HG03432 (cell line): ENCODE data around the gene NTHL1.

ENCODE experiments used
- ATAC-seq: cut with Tn5 transposase; IDR thresholded peaks from one replicate; pipeline ENCODE4 v1.9.1; 2021; ENCODE audit warnings: mild to moderate bottlenecking, moderate library complexity; ENCODE audit not compliant: unreplicated experiment

Gene NTHL1

DNA sequence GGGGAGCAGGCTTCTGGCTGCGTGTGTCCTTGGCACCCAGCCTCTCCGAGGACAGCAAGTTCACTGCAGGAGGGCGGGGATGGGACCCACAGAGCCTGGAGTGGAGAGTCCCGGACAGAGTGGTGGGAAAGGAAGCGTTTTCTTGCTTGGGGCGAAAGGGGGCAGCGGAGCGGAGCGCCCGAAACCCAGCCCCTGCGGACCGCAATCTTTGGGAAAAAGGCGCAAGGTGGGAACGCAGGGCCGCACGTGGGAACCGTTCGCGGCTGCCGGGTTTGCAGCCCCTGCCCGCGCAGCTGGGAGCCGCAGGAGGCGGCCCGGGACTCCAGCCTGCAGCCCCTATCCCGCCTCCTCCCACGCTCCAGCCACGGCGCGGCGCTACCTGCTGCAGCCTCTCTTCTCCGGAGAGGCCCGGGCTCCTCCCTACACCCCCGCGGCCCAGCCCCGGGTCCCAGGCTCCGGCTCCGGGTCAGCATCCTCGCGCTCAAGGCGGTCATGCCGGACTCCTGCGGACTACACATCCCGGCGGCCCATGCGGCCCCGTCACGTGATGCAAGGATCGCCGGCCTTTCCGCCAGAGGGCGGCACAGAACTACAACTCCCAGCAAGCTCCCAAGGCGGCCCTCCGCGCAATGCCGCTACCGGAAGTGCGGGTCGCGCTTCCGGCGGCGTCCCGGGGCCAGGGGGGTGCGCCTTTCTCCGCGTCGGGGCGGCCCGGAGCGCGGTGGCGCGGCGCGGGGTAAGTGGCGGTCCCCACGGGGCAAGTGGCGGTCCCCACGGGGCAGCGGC lies at the start of gene NTHL1, which contains the start of gene TSC2:
Gene NTHL1 (minus strand): TSS at position 505 of the 786 bp plus-strand sequence. CDS start 11 bp downstream, at position 494.
Gene TSC2 (plus strand): TSS at position 656 of the 786 bp plus-strand sequence. CDS start 631 bp downstream, outside the sequence.
- peak; percentile 94 for ATAC-seq

GRCh38 chr16:2096853-2097595 lies 49.4 kb upstream of the NTHL1 start:
- ATAC-seq: no peak

DNA sequence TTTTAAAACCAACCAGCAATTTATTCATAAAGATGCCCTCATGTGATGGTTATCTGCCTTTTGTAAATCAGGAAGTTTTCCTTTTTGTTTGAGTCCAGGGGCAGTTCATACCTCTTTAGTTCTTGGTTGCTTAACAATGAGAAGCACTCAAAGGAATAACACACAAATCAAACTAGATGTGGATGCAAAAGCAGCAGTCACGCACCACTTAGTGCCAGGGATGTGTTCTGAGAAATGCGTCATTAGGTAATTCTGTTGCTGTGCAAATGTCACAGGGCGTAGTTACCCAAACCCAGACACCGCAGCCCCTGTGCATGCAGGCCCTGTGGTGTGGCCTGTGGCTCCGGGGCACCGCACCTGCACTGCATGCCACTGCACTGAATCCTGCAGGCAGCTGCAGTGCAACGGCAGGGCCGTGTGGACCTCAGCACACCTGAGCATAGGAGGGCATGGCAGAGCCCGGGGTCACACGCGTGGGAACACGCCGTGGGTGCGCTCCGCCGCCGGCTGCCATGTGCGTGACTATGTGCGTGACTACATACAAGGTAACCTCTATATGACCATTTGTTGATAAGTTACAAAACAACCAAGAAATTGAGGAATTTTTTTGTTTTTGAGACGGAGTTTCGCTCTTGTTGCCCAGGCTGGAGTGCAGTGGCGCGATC lies 48.4 kb upstream of the NTHL1 start:
- no peak for ATAC-seq

DNA sequence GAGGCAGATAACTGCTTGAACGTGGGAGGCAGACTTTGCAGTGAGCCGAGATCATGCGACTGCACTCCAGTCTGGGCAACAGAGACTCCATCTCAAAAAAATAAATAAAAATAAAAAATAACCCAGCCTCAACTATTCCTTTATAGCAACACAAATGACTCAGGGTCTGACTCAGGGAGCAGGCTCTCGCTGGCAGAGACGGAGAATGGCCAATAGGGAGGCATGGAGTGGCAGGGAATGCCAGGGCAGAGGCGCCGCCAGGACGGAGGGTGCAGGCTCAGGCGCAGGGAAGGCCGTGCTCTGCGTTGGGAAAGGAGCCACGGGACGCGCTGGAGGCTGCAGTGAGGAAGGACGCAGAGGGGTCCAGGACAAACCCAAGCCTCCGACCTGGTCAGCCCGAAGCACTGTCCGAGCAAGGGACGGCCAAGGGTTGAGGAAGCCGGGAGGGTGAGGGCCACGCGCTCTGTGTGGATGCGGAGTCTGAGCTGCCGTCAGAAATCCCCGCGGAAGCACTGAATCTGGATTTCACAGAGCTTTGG lies 47.8 kb upstream of the NTHL1 start:
- ATAC-seq: no peak

DNA sequence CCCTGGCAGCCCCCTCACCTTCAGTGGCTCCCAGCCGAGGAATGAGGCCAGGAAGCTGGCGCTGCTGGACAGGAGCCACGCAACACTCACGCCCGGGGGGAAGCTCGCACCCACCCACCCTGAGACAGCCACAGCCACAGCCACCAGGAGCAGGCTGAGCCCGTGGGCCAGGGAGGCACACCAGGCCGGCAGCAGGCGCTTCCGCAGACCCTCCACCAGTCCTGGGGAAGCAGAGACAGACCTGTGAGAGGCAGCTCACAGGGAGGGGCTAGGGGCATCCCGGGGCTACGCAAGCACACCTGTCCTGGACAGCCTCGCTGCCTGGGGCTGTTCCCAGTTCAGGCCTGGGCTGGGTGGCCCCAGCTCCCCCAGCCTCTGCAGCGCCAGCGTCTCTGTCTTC lies 46.2 kb upstream of the NTHL1 start:
- no peak for ATAC-seq

- ATAC-seq: no peak
Measured at GRCh38 chr16:2092866-2093265, 45.2 kb upstream of the NTHL1 start.

GRCh38 chr16:2092256-2092620 lies 44.6 kb upstream of the NTHL1 start:
- ATAC-seq: no peak

- no peak for ATAC-seq
Measured at GRCh38 chr16:2091547-2092255, 44.1 kb upstream of the NTHL1 start.

DNA sequence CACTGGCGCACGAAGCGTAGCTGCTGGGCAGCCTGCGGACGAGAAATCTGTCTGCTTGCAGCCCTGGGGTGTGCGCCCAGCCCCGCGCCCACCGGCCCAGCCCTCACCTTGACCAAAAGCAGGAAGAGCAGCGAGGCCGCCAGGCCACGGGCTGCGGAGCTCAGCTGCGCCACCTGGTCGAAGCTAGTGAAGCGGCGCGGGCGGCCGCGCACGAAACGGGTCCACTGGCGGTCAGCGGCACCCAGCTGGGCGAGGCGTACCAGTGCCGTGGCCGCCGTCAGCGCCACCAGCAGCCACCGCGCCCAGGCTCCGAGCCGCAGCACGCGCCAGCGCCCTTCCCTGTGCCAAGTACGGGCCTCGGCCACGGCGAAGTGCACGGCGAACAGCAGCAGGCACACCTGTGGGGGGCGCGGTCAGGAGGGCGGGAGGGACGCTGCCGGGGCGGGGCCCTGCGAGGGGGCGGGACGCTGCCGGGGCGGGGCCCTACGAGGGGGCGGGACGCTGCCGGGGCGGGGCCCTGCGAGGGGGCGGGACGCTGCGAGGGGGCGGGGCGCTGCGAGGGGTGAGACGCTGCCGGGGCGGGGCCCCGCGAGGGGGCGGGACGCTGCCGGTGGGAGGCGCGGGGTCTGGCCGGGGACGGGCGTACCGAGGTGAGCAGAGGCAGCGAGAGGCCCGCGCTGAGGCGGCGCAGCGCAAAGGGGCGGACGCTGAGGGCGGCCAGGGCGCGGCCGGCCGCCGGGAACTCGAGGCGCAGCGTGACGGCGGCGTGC lies 43.3 kb upstream of the NTHL1 start:
- ATAC-seq: no peak

DNA sequence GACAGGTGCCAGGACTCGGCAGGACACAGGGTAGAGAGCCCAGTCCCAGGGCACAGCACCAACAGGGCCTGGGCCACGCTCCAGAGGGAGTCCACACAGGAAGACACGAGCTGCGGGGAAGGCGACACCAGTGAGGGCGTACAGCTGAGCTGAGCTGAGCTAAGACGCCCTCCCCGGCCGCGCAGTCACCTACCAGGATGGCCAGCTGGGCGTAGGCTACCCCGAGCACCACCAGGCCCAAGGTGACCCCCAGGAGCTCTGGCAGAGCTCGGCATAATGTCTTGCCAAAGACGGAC lies 42.8 kb upstream of the NTHL1 start:
- ATAC-seq: no peak

- ATAC-seq: no peak
Measured at GRCh38 chr16:2089706-2090480, 42.3 kb upstream of the NTHL1 start.

DNA sequence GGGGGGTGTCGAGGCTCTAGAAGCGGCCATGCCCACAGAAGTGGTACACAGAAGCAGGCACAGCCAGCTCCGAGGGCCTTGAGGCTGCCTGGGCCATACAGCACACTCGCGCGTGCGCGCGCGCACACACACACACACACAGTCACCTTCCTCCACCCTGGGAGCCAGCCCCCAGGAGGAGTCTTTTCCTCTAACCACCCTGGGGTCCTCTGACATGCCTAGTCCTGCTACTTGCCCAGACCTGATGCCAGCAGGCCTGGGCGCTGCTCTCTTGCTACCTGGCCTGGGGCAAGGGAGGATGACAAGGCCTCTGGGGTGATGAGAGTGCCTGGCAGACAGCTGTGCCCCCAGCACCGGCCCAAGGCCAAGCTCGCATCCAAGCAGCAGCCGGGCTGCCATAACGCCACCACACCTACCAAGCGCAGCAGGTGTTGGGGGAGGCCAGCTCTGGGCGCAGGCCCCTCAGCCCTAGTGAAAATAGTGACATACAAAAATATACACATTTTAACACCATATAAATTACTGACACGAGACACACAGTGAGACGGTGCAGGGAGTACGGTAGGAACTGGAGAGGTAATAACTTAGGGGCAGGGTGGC lies 41.2 kb upstream of the NTHL1 start:
- no peak for ATAC-seq

DNA sequence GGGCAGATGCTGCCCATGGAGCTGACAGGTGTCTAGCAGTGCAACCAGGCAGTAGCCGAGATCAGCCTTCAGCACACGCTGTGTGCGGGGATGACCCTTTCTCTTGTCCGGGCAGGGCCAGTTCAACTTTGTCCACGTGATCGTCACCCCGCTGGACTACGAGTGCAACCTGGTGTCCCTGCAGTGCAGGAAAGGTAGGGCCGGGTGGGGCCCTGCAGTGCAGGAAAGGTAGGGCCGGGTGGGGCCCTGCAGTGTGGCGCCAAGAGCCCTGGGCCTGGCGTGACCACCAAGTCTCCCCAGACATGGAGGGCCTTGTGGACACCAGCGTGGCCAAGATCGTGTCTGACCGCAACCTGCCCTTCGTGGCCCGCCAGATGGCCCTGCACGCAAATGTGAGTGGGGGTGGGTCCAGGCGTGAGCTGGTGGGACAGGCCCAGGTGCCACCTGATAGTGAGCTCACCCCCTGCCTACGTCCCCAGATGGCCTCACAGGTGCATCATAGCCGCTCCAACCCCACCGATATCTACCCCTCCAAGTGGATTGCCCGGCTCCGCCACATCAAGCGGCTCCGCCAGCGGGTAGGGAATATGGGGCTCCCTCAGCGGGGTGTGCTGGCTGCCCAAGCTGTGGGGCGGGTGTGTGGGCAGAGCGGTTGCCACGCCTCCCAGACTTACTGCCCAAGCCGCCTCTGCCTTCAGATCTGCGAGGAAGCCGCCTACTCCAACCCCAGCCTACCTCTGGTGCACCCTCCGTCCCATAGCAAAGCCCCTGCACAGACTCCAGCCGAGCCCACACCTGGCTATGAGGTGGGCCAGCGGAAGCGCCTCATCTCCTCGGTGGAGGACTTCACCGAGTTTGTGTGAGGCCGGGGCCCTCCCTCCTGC lies 40.4 kb upstream of the NTHL1 start:
- ATAC-seq: no peak

GRCh38 chr16:2086812-2087747 lies 39.4 kb upstream of the NTHL1 start:
- ATAC-seq: no peak

DNA sequence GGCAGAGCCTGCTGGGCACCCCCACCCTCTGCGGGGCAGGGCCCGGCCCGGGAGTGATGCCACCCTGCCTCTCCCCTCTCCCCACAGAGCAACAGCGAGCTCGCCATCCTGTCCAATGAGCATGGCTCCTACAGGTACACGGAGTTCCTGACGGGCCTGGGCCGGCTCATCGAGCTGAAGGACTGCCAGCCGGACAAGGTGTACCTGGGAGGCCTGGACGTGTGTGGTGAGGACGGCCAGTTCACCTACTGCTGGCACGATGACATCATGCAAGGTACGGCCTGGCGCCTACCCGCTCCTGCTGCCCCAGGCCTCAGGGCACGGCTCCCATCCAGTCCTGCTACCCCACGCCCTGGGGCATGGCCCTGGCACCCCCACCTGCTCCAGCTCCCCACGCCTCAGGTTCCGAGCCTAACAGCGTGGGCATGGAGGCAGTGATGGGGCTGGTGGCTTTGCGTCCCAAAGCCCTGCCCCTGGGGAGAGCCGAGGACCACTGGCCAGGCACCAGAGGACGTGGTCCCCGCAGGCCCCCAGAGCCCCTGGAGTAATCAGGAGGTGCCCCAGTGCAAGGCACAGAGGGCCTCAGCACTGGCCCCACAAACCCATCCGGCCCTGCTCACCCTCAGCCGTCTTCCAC lies 38.6 kb upstream of the NTHL1 start:
- ATAC-seq: no peak

GRCh38 chr16:2085669-2086068 lies 38.0 kb upstream of the NTHL1 start:
- ATAC-seq: no peak
